NCI-H82 (cell line): ENCODE results near the gene SESN2.
A peak's percentile ranks its signal among the peaks of the same experiment; 100 is the strongest.
"Not testable (repeated sequence)": the region's sequence is repeated elsewhere in the genome, so short reads cannot be mapped to it uniquely, and the experiment has no call there.

Experiments used
- DNase-seq: peaks from one replicate; lab custom pipeline; 2025; lab: John Stamatoyannopoulos, UW

SESN2 gene

DNA sequence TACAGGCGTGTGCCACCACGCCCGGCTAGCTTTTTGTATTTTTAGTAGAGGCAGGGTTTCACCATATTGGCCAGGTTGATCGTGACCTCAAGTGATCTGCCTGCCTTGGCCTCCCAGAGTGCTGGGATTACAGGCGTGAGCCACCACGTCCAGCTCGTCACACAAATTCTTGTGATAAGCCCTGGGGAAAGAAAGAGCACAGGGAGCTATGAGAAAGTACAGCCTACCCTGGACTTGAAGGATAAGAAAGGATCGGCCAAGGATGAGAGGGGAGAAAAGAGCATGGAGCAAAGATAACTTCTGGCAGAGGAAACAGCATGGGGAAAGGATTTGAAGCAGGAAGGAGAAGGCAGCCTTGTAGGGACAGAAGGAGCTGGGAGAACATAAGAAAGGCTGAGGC is 29.2 kb downstream of the SESN2 start:
- DNase-seq, result no peak

DNA sequence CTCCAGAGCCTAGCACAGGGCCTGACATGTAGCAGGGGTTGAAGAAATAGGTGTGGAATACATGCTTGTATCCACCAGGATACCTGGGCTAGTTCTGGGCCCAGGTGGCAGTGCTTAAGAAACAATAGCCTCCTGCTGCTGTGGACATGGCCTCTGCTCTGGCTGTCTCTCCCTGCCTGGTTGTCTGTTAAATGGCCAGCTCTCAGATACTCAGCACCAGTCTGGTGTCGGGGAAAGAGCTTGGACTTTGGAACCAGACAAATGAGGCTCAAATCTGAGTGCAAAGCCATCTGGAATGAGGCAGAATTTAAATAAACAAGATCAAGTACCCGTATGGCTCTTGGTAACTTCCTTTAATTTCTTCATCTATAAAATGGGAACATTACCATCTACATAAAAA is 31.5 kb downstream of the SESN2 start:
- peak; percentile 15 for DNase-seq

DNA sequence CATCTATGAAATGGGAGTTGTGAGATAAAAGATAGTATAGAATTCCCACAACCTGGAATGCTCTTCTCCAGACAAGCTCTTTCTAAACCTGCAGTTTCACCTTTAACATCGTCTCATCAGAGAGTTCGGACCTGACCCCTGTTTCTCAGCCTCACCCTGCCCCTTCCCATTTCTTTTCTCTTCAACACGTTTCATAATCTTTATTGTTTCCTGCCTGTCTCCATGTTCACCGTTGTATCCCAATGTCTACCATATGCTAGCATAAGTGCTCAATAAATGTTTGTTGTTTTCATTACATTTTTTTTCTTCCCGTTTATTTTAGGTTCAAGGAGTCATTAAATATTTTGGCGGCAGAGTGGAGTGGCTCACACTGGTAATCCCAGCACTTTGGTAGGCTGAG is 32.4 kb downstream of the SESN2 start:
- DNase-seq, result no peak

DNA sequence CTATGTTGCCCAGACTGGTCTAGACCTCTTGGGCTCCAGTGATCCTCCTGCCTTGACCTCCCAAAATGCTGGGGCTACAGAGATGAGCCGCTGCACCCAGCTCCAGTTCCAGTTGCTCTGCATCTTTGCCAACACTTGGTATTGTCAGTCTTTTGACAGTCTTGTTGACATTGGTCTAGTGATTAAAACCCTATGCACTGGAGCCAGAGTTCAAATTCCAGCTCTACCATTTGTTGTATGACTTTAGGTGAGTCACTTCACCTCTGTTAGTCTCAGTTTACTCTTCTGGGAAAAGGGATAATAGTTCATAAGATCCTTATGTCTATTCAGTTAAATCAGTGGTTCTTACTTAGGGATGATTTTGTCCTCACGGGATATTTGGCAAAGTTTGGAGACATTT is 36.6 kb downstream of the SESN2 start:
- DNase-seq, result no peak

DNA sequence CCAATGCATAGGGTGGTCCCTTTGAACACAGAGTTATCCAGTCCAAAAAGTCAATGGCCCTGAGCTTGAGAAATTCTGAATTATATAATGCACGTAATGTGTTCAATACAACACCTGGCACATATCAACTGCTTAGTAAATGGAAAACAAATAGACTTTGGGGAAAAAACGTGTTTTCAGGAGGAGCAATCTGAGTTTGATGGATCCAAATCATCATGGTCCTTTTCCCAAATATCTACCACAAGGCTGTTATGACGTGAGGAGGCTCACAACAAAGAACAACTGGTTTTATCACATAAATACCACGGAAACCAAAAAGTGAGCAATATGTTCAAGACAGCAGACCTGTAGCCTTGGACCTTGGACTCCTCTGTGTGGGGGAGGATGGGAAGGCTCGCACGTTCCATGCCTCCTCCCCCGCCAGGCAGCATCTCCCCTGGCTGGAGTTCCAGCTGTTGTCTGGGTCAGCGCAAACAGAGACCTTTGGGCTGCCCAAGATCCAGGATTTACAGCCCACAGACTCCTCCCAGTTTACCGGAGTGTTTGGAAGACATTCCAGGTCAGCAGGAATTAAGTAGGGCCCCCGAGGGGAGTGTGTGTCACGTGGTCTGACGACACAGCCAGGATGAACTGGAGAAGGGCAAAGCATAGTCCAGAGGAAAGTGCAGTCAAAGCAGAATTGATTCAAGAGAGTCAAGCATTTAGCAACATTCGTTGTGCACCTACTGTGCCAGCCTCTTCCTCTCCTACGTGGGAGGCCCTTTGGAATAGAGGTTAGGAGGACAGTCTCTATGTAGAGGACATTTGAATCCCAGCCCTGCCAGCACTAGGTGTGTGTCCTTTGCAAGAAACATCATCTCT is 37.3 kb downstream of the SESN2 start:
- peak; percentile 96 for DNase-seq

DNA sequence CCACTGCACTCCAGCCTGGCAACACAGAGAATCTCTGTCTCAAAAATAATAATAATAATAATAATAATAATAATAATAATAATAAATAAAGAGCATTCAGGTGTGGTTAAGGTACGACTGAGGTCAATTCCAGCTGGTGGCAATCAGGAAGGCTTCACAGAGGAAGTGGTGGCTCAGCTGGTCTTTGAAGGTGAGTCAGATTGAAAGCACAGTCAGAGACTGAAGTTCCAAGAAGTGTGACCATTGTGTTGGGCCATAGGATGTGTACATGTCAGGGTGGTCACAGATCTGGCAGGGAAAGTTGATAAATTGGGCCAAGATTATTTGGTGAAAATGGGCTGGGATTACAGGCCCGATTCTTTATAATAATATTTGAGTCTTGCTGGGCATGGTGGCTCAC is 38.5 kb downstream of the SESN2 start:
- DNase-seq, result no peak

DNA sequence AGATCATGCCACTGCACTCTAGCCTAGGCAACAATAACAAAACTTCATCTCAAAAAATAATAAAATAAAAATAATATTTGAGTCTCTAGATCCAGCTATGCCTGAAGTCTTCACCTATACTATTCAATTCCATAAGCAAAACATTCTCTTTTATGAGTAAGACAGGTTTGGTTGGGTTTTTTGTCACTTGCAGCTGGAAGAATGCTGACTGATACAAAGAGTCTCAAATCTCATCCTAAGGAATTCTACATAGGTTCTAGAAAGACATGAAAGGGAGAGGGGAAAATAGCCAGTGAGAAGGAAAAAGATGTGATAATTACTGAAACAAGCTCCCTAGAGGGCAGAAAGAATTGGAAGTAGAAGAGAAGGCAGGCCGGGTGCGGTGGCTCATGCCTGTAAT is 39.1 kb downstream of the SESN2 start:
- DNase-seq, result no peak

DNA sequence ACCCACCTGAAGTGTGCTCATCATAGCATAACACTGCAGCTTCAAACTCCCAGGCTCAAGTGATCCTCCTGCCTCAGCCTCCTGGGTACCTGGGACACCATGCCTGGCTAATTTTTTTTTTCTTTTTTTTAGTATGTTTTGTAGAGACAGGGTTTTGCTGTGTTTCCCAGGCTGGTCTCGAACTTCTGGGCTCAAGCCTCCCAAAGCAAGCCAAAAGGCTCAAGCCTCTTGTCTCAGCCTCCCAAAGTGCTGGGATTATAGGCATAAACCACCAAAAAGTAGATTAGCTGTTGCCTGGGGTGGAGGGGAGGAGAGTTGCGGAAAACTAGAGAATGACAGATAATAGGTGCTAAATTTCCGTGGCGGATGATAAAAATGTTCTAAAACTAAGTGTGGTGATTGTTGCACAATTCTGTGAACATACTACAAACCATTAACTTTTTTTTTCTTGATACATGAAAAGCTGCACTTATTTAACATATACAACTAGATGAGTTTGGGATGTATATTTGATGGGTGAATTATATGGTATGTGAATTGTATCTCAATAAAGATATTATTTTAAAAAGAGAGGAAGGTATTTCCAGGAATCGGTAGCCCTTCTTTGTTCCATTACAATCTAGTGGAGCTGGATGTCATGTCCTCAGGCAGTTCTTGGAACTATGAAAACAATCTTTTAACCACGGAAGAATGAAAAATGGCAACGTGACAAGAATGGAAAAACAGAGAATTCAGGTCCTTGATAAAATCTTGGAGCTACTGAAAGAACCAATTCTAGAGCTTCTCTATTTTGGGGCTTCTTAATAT is 42.3 kb downstream of the SESN2 start:
- DNase-seq, result no peak

DNA sequence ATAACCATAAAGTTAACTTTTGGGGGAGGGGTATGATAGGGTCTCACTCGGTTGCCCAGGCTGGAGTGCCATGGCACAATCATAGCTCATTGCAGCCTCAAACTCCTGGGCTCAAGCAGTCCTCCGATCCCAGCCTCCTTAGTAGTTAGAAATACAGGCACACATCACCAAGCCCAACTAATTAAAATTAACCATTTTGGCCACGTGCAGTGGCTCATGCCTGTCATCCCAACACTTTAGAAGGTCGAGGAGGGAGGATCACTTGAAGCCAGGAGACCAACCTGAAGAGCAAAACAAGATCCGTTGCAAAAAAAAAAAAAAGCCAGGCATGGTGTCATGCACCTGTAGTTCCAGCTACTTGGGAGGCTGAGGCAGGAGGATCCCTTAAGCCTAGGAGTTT is 42.9 kb downstream of the SESN2 start:
- DNase-seq, result no peak

DNA sequence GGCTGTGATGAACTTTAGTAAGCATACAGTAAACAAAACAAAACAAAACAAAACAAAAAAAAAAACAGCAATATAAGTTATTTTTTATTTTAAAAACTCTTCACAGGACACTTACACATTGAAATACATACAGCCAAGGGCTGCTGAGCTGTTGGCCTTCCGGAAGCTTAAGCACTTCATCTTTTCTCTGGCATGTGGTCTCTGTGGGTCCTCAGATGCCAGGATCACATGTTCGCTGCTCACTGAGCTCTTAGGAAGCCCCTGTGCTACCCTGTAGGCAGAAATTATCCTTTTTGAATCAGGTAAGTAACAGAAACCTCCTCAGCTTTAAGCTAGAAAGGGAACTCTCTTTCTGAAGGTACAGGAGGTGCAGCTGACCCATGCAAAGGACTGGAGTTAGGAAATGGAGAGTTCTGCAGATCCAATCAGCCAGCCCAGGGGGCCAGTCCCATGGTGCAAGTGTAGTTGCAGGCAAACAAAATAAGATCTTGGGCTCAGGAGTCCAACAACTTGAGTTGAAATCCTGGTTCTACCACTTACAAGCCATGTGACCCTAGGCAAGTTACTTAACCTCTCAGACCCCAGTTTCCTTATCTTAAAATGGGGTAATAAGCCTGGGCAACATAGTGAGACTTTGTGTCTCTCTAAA is 47.1 kb downstream of the SESN2 start:
- DNase-seq, result peak; percentile 12

DNA sequence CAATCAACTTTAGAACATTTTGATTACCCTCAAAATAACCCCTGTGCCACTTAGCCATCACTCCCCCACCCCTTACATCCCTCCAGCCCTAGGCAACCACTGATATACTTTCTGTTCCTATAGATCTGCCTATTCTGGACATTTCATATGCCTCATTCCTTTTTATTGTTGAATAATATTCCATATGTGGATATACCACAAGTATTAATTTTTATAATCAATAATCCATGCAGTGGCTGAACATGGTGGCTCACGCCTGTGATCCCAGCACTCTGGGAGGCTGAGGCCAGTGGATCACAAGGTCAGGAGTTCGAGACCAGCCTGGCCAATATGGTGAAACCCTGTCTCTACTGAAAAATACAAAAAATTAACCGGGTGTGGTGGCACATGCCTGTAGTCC is 49.4 kb downstream of the SESN2 start:
- no peak for DNase-seq

DNA sequence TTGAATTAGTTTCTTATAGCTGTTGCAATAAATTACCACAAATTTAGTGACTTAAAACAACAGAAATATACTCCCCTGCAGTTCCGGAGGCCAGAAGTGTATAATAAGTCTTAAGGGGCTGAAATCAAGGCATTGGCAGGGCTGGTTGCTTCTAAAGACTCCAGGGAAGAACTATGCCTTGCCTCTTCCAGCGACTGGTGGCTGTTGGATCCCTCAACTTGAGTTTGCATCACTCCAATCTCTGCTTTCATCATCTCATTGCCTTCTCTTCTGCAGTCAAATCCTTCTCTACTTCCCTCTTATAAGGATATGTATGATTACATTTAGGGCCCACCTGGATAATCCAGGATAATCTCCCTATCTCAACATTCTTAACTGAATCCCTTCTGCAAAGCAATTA is 50.4 kb downstream of the SESN2 start:
- peak; percentile 96 for DNase-seq

DNA sequence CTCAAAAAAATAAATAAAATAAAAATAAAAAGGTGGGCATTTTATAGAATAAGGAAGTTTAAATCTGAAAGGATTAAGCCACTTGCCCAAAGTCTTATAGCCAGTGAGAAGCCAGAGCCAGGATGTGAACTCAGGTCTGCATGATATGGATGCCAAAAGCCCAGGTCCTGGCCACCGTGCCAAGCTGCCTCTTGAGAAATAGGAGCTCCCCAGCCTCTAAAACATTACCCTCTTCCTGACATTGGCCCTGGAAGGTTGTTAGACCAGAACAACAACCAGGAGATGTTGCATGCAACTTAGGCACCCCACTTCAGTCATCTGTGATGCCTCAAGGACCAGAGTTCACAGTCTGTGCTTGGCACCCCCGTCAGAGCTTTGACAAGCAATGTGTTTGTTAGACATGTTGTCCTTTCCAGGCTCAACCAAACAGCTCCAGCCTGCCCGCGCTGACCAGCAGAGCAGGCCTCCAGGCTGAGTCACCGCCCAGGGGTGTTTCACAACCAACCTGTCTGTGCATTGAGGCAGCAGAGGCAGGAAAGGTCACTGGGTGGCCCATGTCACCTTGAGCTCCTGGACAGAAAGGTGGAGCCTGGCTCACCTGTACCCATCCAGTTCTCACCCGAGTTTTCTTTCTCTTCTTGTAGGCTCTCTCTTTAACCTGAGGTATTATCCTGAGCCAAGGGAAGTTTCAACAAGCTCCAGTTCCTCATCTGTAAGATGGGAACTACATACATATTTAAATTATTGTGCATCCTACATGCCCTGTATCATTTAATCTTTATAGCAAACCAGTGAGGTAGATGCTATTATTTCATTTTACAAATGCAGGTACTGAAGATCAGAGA is 54.6 kb downstream of the SESN2 start:
- DNase-seq, result no peak

DNA sequence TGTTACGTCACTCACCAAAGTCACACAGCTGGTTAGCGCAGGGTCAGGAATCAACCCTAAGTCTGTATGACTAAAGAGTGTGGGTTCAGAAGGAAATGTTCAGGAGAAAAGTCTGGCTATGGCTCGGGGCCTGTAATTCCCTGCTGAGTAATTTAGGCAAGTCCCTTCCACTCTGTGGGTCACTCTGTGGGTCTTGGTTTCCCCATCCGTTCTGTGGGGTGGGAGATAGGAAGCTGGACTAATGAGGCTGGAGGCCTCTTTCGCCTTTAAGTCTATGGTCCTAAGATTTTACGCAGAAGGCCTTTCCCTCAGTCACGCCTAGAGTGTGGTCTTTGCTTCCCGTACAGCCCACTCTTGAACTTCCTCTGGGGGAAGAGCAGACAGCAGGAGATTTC is 55.2 kb downstream of the SESN2 start:
- no peak for DNase-seq

DNA sequence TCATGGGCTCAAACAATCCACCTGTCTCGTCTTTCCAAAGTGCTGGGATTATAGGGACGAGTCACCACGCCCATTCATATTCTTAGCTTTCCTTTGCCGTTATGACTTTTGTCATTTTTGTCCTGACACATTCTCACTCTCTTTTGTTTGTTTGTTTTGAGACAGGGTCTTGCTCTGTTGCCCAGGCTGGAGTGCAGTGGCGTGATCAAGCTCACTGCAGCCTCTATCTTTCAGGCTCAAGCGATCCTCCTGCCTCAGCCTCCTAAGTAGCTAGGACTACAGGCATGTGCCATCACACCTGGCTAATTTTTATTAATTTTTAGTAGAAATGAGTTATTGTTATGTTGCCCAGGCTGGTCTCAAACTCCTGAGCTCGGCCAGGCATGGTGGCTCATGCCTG is 57.7 kb downstream of the SESN2 start:
- no peak for DNase-seq

DNA sequence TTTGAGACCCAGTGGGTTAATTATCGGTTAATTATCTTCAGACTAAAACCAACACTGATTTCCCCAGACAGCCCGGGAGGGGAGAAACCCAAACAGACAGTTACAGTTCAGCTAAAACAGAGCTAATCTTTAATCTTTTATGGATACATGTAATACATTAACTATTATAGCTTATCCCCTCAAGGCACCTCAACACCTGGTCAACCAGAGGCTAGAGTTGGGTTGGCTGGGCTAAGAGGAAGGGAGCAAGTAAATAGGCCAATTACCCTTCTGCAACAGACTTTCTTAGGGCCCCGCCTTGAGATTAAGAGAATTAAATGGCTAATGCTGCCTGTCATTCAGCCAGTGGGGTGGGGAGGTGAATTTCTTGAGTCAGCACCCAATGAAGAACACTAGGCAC is 62.9 kb downstream of the SESN2 start:
- DNase-seq, result peak; percentile 99

DNA sequence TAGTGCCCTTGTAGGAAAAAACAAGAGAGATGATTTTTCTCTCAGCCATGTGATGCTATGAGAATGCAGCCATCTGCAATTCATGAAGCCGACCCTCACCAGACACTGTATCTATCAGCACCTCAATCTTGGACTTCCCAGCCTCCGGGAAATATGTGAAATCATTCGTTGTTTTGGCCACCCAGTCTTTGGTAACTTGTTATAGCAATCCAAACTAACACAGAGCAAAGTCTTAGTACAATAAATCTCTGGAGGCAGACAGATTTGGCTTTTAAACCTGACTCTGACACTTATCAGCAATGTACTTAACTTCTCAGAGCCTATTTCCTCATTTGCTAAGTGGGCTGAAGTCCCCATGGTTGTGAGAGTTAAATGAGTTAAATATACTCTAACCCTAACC is 64.4 kb downstream of the SESN2 start:
- DNase-seq, result peak; percentile 82

DNA sequence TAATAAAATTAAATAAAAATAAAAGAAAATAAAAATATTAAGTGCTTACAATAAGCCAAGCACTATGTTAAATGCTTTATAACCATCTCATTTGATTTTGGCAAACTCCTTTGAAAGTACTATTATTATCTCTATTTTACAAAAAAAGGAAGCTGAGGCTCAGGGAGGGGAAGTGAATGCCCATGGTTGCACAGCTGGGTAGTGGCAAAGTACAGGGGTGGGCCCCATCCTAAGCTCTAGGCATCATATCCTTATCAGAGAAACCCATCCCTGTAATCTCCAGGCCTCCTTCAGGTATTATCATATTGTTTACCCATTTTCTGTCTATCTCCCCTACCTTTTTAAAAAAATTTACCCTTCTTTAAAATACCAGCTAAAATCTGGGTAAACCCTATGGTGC is 67.2 kb downstream of the SESN2 start:
- no peak for DNase-seq

DNA sequence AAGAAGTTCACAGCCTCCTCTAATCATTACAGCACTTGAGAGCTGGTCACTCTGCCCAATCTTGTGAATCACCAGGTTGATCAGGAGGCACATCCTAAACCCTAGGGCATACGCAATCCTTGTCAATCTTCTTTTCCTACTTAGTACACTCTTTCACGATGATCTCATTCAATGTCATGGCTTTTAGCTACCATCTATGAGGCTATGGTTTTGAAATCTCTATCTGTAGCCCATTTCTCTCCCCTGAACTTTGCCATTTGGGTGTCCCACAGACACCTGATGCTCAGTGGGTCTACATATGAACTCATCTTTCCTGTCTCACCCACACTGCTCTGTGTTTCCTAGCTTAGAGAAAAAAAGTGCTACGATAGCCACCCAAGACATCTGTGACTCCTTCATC is 67.7 kb downstream of the SESN2 start:
- DNase-seq, result peak; percentile 43

DNA sequence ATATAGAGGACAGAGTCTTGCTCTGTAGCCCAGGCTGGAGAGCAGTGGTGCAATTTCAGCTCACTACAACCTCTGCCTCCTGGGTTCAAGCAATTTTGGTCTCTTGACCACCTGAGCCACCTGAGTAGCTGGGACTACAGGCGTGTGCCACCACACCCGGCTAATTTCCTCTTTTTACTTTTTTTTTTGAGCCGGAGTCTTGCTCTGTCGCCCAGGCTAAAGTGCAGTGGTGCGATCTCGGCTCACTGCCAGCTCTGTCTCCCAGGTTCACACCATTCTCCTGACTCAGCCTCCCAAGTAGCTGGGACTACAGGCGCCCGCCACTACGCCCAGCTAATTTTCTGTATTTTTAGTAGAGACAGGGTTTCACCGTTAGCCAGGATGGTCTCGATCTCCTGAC is 68.1 kb downstream of the SESN2 start:
- not testable (repeated sequence) for DNase-seq

DNA sequence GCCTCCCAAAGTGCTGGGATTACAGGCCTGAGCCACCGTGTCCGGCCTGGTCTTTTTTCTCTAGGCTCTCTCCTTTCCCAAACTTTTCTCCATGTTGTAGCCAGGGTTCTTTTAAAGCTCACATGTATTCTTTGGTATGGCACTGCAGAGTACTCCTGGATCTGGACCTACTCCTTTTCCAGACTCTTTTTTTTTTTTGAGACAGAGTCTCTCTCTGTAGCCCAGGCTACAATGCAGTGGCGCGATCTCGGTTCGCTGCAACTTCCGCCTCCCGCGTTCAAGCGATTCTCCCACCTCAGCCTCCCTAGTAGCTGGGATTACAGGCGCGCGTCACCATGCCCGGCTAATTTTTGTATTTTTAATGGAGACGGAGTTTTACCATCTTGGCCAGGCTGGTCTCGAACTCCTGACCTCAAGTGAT is 68.9 kb downstream of the SESN2 start:
- DNase-seq, result no peak
